ENCODE measurements around the gene ETFA.

The ETFA gene

DNA sequence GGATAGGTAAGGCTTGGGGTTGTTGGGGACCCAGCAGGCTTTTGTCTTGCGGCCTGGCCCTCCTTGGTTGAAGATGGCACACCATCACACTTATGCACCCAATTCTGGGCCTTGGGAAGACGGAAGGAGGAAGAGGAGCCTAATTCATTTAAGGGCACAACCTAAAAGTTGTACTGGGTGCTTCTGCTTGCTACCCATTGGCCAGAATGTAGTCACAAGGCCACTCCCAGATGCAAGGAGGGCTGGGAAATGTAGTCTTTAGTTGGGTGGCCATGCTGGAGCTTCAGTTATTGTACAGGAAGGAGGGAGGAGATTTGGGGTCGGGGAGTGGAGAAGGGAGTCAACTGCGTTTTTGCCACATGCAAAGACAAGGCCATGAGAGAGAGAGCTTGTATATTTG is 142.3 kb downstream of the ETFA start:
- H3K27ac ChIP-seq, result no peak overlapping the region
- TF ChIP-seq ZFX (IDR thresholded peaks at IDR 0.05; ENCODE audit: borderline replicate concordance) (no peak), CTCF (IDR thresholded peaks at IDR 0.05) (no peak)

DNA sequence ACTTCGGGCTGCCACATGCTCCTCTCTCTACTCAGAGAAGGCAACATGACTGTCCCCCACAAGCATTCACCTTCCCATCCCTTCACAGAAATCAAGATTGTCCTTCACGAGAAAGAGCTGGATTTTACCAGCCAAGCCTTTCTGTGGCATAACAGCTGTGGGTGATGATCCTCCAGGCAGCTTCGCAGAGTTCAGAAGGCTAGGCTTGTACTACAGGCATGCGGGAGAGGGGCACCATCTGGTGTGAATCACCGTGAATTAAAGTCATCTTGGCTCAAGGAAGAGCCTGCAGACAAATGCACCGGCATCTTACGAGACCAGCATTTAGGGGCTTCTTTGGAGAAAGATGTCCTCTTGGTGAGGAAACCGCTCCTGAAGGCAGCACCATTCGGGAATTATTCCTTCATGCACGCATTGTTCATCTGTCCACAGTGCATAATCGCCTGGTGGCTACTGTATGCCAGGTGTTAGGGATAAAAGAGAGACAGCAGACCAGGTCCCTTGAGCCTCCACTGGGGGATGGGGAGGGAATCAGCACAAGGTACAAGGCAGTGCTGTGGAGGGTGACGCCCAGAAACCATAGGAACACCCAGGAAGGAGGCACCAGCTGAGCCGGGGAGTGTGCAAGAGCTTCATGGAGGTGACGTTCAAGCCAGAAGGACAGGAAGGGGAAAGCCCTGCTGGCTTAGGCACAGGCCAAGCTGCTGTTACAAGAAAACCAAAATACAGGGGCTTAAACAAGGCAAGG is 142.9 kb downstream of the ETFA start:
- no peak for TF ChIP-seq CTCF (IDR thresholded peaks at IDR 0.05)
- no peak for TF ChIP-seq ZFX (IDR thresholded peaks at IDR 0.05; ENCODE audit: borderline replicate concordance)
- no peak overlapping the region for H3K27ac ChIP-seq

DNA sequence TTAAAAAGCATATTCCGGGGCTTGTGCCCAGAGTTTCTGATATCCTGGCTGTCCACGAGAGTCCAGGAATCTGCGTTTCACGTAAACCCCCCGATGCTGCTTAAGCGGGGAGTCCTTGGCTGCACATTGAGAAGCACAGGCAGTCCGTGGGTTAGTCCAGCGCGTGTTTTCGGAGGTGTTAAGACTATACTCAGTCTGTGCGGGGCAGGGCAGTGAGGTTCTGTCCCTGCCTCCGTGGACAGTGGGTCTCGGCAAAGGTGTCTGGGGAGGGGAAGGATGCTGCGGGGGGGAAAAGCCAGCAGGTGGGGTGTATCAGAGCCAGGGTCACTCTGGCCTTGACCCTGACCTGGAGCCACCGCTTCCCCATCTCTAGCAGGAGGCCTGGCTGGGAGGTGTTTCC is 145.3 kb downstream of the ETFA start:
- H3K27ac ChIP-seq, result no peak overlapping the region
- TF ChIP-seq ZFX (IDR thresholded peaks at IDR 0.05; ENCODE audit: borderline replicate concordance), result no peak
- TF ChIP-seq CTCF (IDR thresholded peaks at IDR 0.05), result no peak
